H1 (cell line): Measurements from ENCODE around the gene SSBP3. TPM values are rescaled to one million over a fixed set of nuclear protein-coding genes. Genes with fewer than 3 reads are reported as not detected.
A peak's percentile ranks its signal among the peaks of the same experiment; 100 is the strongest.

ENCODE experiments used
- CTCF ChIA-PET: fragments of 300-600 bp; sonication (Branson Sonifier 250); formaldehyde crosslinking; loops from one replicate; lab custom pipeline; 2021; ENCODE audit not compliant: partially characterized antibody; lab: Charles Lee
- POLR2A ChIA-PET: fragments of 300-600 bp; sonication (Branson Sonifier 250); formaldehyde crosslinking; loops from one replicate; lab custom pipeline; 2021; ENCODE audit warnings: inconsistent platforms; ENCODE audit not compliant: partially characterized antibody; lab: Charles Lee
- DNase-seq, 2 experiments: peaks; one replicate each; pipeline versions ENCODE4 v3.0.0 to v3.0.0-alpha.2; 2010 to 2022; ENCODE audit warnings: low spot score in 2 of 2, low read depth in 1 of 2, mixed read lengths in 1 of 2
- FAIRE-seq: peaks from 2 replicates; lab custom pipeline; 2011; peaks lifted over from hg19 to GRCh38; lab: Jason Lieb, UNC
- H2AFZ ChIP-seq: 2 replicates; pipeline ENCODE4 v1.8.1; 2012; ENCODE audit warnings: low read length, inconsistent platforms
- H2AK5ac ChIP-seq: 2 replicates; pipeline ENCODE4 v1.6.1; 2013; ENCODE audit warnings: low read depth, low read length
- H2BK120ac ChIP-seq: replicated peaks from 2 replicates; pipeline ENCODE3; 2013; ENCODE audit warnings: low read depth, low read length, inconsistent platforms
- H2BK12ac ChIP-seq: 2 replicates; pipeline ENCODE4 v1.6.1; 2013; ENCODE audit warnings: low read depth, low read length
- H2BK15ac ChIP-seq: 2 replicates; pipeline ENCODE4 v1.6.1; 2013; ENCODE audit warnings: low read length
- H2BK20ac ChIP-seq: 2 replicates; pipeline ENCODE4 v1.6.1; 2013; ENCODE audit warnings: low read length
- H2BK5ac ChIP-seq: 2 replicates; pipeline ENCODE4 v1.6.1; 2013; ENCODE audit warnings: low read depth, low read length
- H3K14ac ChIP-seq: 2 replicates; pipeline ENCODE4 v1.6.1; 2013; ENCODE audit warnings: inconsistent platforms; ENCODE audit not compliant: insufficient read length
- H3K18ac ChIP-seq: 2 replicates; pipeline ENCODE4 v1.6.1; 2013; ENCODE audit warnings: low read length; ENCODE audit errors: extremely low read depth
- H3K23ac ChIP-seq: 2 replicates; pipeline ENCODE4 v1.6.1; 2013; ENCODE audit warnings: inconsistent platforms; ENCODE audit not compliant: insufficient read length
- H3K23me2 ChIP-seq: 2 replicates; pipeline ENCODE4 v1.6.1; 2013; ENCODE audit warnings: low read depth, low read length
- H3K27ac ChIP-seq: 2 replicates; pipeline ENCODE4 v1.6.1; 2011; ENCODE audit warnings: low read depth, low read length, inconsistent platforms
- H3K27me3 ChIP-seq, 4 experiments: replicated peaks in 1 of 4; 1 replicate in 1 of 4; 2 replicates in 3 of 4; pipeline versions ENCODE4 v1.6.1 to v1.8.1; 2011 to 2013; ENCODE audit warnings: low read length in 3 of 4, mild to moderate bottlenecking in 3 of 4, inconsistent platforms in 2 of 4, mixed read lengths in 2 of 4, moderate library complexity in 1 of 4; ENCODE audit not compliant: control insufficient read depth in 3 of 4, insufficient read depth in 3 of 4; ENCODE audit errors: extremely low read depth in 1 of 4
- H3K36me3 ChIP-seq, 4 experiments: 2 replicates each; pipeline versions ENCODE4 v1.6.1 to v1.8.1; 2011 to 2013; ENCODE audit warnings: mild to moderate bottlenecking in 4 of 4, low read length in 3 of 4, moderate library complexity in 2 of 4, control low read depth in 1 of 4, inconsistent platforms in 1 of 4; ENCODE audit not compliant: insufficient read depth in 4 of 4, control insufficient read depth in 2 of 4
- H3K4ac ChIP-seq: replicated peaks from 2 replicates; pipeline ENCODE3; 2013; ENCODE audit warnings: low read length, low read depth, mixed read lengths, inconsistent platforms; ENCODE audit not compliant: insufficient read length
- H3K4me1 ChIP-seq, 4 experiments: replicated peaks in 1 of 4; 1 replicate in 1 of 4; 2 replicates in 3 of 4; pipeline versions ENCODE4 v1.6.1 to v1.8.1; 2011 to 2013; ENCODE audit warnings: low read length in 3 of 4, inconsistent platforms in 2 of 4, mixed read lengths in 1 of 4; ENCODE audit not compliant: insufficient read depth in 4 of 4, control insufficient read depth in 3 of 4
- H3K4me2 ChIP-seq, 2 experiments: 2 replicates each; pipeline versions ENCODE4 v1.6.1 to v1.8.1; 2011 to 2013; ENCODE audit warnings: low read depth in 2 of 2, low read length in 2 of 2, control low read depth in 1 of 2, inconsistent platforms in 1 of 2, mild to moderate bottlenecking in 1 of 2; ENCODE audit not compliant: insufficient read depth in 1 of 2
- H3K4me3 ChIP-seq, 4 experiments: fragments of 200-600, 300-600 bp in 1 of 4; sonication (generic), shearing (Covaris generic), sonication (Bioruptor Twin) in 1 of 4; 2 replicates each; pipeline versions ENCODE4 v1.5.1 to v1.8.1; 2011 to 2016; ENCODE audit warnings: low read length in 4 of 4, low read depth in 3 of 4, control low read depth in 2 of 4, inconsistent platforms in 2 of 4, mild to moderate bottlenecking in 2 of 4, mixed read lengths in 1 of 4, moderate library complexity in 1 of 4; ENCODE audit not compliant: insufficient read depth in 2 of 4; ENCODE audit errors: extremely low read depth in 1 of 4
- H3K56ac ChIP-seq: replicated peaks from 2 replicates; pipeline ENCODE3; 2013; ENCODE audit warnings: low read depth, mild to moderate bottlenecking, mixed read lengths, low read length, inconsistent platforms; ENCODE audit not compliant: insufficient read length
- H3K79me1 ChIP-seq: 2 replicates; pipeline ENCODE4 v1.6.1; 2013; ENCODE audit warnings: low read depth, low read length, control low read depth
- H3K79me2 ChIP-seq, 2 experiments: 2 replicates each; pipeline versions ENCODE4 v1.6.1 to v1.8.1; 2012 to 2013; ENCODE audit warnings: low read length in 2 of 2, mild to moderate bottlenecking in 2 of 2, inconsistent platforms in 1 of 2; ENCODE audit not compliant: insufficient read depth in 2 of 2, control insufficient read depth in 1 of 2
- H3K9ac ChIP-seq, 4 experiments: replicated peaks in 1 of 4; 1 replicate in 1 of 4; 2 replicates in 3 of 4; pipeline versions ENCODE4 v1.6.1 to v1.8.1; 2011 to 2013; ENCODE audit warnings: low read depth in 3 of 4, low read length in 3 of 4, control low read depth in 2 of 4, mild to moderate bottlenecking in 2 of 4, moderate library complexity in 2 of 4, inconsistent platforms in 1 of 4; ENCODE audit errors: extremely low read depth in 1 of 4
- H3K9me3 ChIP-seq, 2 experiments: 2 replicates each; pipeline versions ENCODE4 v1.6.1 to v1.8.1; 2012 to 2013; ENCODE audit warnings: mild to moderate bottlenecking in 2 of 2, moderate library complexity in 2 of 2, control low read depth in 1 of 2, inconsistent platforms in 1 of 2, low read depth in 1 of 2, low read length in 1 of 2, mixed read lengths in 1 of 2; ENCODE audit not compliant: insufficient read depth in 2 of 2
- H4K20me1 ChIP-seq, 2 experiments: replicated peaks in 1 of 2; 2 replicates each; pipeline versions ENCODE3 to v1.8.1; 2011 to 2013; ENCODE audit warnings: inconsistent platforms in 2 of 2, low read length in 2 of 2, mild to moderate bottlenecking in 1 of 2; ENCODE audit not compliant: insufficient read depth in 2 of 2, control insufficient read depth in 1 of 2
- H4K5ac ChIP-seq: 2 replicates; pipeline ENCODE4 v1.6.1; 2013; ENCODE audit warnings: low read length, low read depth, mixed read lengths, inconsistent platforms; ENCODE audit not compliant: insufficient read length
- H4K8ac ChIP-seq: 2 replicates; pipeline ENCODE4 v1.8.0; 2013; ENCODE audit warnings: mild to moderate bottlenecking, moderate library complexity, low read length, inconsistent platforms; ENCODE audit not compliant: insufficient read depth; ENCODE audit errors: extremely low read depth
- H4K91ac ChIP-seq: replicated peaks from 2 replicates; pipeline ENCODE3; 2013; ENCODE audit warnings: low read length, mixed read lengths, inconsistent platforms; ENCODE audit not compliant: insufficient read length
- ATF3 ChIP-seq: IDR thresholded peaks from 2 replicates; pipeline ENCODE4 v1.6.1; 2011; ENCODE audit warnings: low read depth, mild to moderate bottlenecking, low read length; ENCODE audit not compliant: insufficient read depth
- BCL11A ChIP-seq, 2 experiments: IDR thresholded peaks; one replicate each; pipeline ENCODE4 v1.6.1; 2011; ENCODE audit warnings: low read depth in 2 of 2, low read length in 2 of 2, mild to moderate bottlenecking in 2 of 2
- BRCA1 ChIP-seq: IDR thresholded peaks from 2 replicates; pipeline ENCODE4 v1.6.1; 2012; ENCODE audit warnings: low read depth, low read length, improper control_type of control experiment
- CHD1 ChIP-seq: IDR thresholded peaks from 2 replicates; pipeline ENCODE4 v1.6.1; 2012; ENCODE audit warnings: low read depth, low read length, improper control_type of control experiment
- CREB1 ChIP-seq: IDR thresholded peaks from 2 replicates; pipeline ENCODE4 v1.6.1; 2012; ENCODE audit warnings: inconsistent platforms
- JUN ChIP-seq: IDR thresholded peaks from 2 replicates; pipeline ENCODE4 v1.6.1; 2011; ENCODE audit warnings: low read depth, mild to moderate bottlenecking, improper control_type of control experiment, low read length
- KDM4A ChIP-seq: IDR thresholded peaks from one replicate; pipeline ENCODE4 v1.7.1; 2012; ENCODE audit warnings: low read depth, mild to moderate bottlenecking, moderate library complexity, low read length, inconsistent platforms; ENCODE audit not compliant: severe bottlenecking
- PHF8 ChIP-seq: fragments of 200-600 bp; sonication (generic); conservative IDR thresholded peaks from 2 replicates; pipeline ENCODE4 v1.7.1; 2012; ENCODE audit warnings: low read depth, mild to moderate bottlenecking, inconsistent platforms, low read length, moderate library complexity
- RNF2 ChIP-seq: fragments of 200-900, 300-1000 bp; sonication (generic); IDR thresholded peaks from 2 replicates; pipeline ENCODE4 v1.7.1; 2016; ENCODE audit warnings: borderline replicate concordance, low read depth, mild to moderate bottlenecking, antibody characterized with exemption, low read length; ENCODE audit not compliant: poor library complexity, severe bottlenecking; ENCODE audit errors: missing control alignments
- SAP30 ChIP-seq: fragments of 300-600 bp; sonication (generic); IDR thresholded peaks from 2 replicates; pipeline ENCODE4 v1.7.1; 2012; ENCODE audit warnings: low read length, moderate library complexity, mild to moderate bottlenecking, inconsistent platforms; ENCODE audit not compliant: insufficient read depth, insufficient replicate concordance
- ZNF274 ChIP-seq: IDR thresholded peaks from 2 replicates; pipeline ENCODE4 v1.7.0; 2012; ENCODE audit warnings: low read length, borderline replicate concordance; ENCODE audit errors: extremely low read depth
- WGBS, 2 experiments: shearing (Covaris generic) in 1 of 2; methylation state at CpG; one replicate each; pipeline versions ENCODE4 v1.1.6 to v1.1.7; 2013 to 2015; ENCODE audit warnings: low lambda C conversion rate in 2 of 2, mixed read lengths in 2 of 2, inconsistent platforms in 1 of 2, low coverage in 1 of 2, missing lambda C conversion rate in 1 of 2; ENCODE audit not compliant: insufficient replicate concordance in 2 of 2, insufficient coverage in 1 of 2, insufficient read length in 1 of 2; ENCODE audit errors: extremely low coverage in 1 of 2, missing lambda C conversion rate in 1 of 2; 5-methylcytosine and 5-hydroxymethylcytosine counted together
- polyA plus RNA-seq, 7 experiments: library from polyadenylated mRNA; depleted of rRNA in 3 of 7; stranded (reverse) in 5 of 7; unstranded in 2 of 7; fragments of >200 nt in 5 of 7; fragments of 200-250 nt in 2 of 7; gene quantifications; 1 replicate in 5 of 7; 2 replicates in 1 of 7; 4 replicates in 1 of 7; pipeline versions ENCODE4 v1.2.1 to v1.2.3, GENCODE V29; 2011 to 2013; ENCODE audit warnings: missing spikeins in 2 of 7, mixed read lengths in 2 of 7
- total RNA-seq: library from RNA; stranded (reverse); fragmentation: NEBNext Ultra II Directional; extraction: Animal tissue kit (Norgen Biotek cat#: 25700); gene quantifications from 2 replicates; pipeline ENCODE4 v1.2.1, GENCODE V29; 2021

The SSBP3 gene
- total and polyA plus RNA-seq, 2 of the 8 experiments (the other 6 are each of a cell fraction or from before 2014, with no cell fraction given), result 99.7 to 133 TPM

GRCh38 chr1:54376430-54377039 lies 29.7 kb downstream of the SSBP3 start:
- Histone ChIP-seq H3K18ac (peak overlapping the region; percentile 9; the same call in 1 of the 2 replicates), H3K4me3 (peak overlapping the region in 2 of 4 experiments; percentile 2 to 7; a peak in 2 of 8 replicates)
- POLR2A ChIA-PET, result interaction anchor here (0.8 to 2.0 kb wide), 6 partner anchors 12 to 86 kb away, joined by 3 to 10 read pairs (median 4); no protein-coding TSS in a partner anchor
- no peak for TF ChIP-seq SAP30
- no peak for TF ChIP-seq JUN
- TF ChIP-seq BRCA1, result no peak
- TF ChIP-seq ATF3, result no peak
- TF ChIP-seq ZNF274, result no peak
- no peak for TF ChIP-seq BCL11A (IDR thresholded peaks at IDR 0.05; ENCODE audit: low read depth in 2 of 2, low read length in 2 of 2)
- no peak for TF ChIP-seq PHF8
- TF ChIP-seq KDM4A, result no peak
- no peak for TF ChIP-seq CREB1
- TF ChIP-seq RNF2, result no peak
- TF ChIP-seq CHD1, result no peak

More at GRCh38 chr1:54376430-54377039, 29.7 kb downstream of the SSBP3 start:
- DNase-seq, result no peak
- Histone ChIP-seq H3K27ac (peak overlapping the region; percentile 41; the same call in 1 of the 2 replicates), H2BK15ac (no peak overlapping the region), H2BK12ac (peak overlapping the region; percentile 89), H3K4ac (no peak overlapping the region), H3K14ac (no peak overlapping the region), H2AK5ac (peak overlapping the region; percentile 54), H3K27me3 (no peaks in the 10 kb centered on the region), H4K5ac (peak overlapping the region; percentile 35), H3K9me3 (no peaks in the 10 kb centered on the region), H2BK5ac (peak overlapping the region; percentile 72), H2BK120ac (no peak overlapping the region), H4K91ac (peak overlapping the region; percentile 3), H3K36me3 (no peaks in the 10 kb centered on the region; a peak in 1 of 8 replicates), H3K79me1 (peaks cover 43% of the 10 kb centered on the region), H2AFZ (no peak overlapping the region), H4K8ac (no peak overlapping the region), H3K23me2 (0 out of 2 replicates have a peak, but pooled peaks cover 6% of the 10 kb centered on the region), H3K9ac (no peak overlapping the region), H3K4me2 (peak overlapping the region; percentile 53 to 57), H4K20me1 (peaks cover 10 to 31% of the 10 kb centered on the region in 2 experiments), H3K23ac (no peak overlapping the region), H2BK20ac (peak overlapping the region; percentile 98; the same call in 1 of the 2 replicates), H3K79me2 (peaks cover 21 to 93% of the 10 kb centered on the region in 2 experiments), H3K4me1 (peaks cover 42 to 75% (median 59%) of the 10 kb centered on the region in 4 experiments), H3K56ac (no peak overlapping the region)
- no peak for FAIRE-seq
- 66% methylated on average over 7 of the region's 7 CpGs; no CpG with 5 or more reads in 1 of the 2 experiments for WGBS, 2 experiments
- CTCF ChIA-PET, result interaction anchor here (0.5 to 1.8 kb wide), 10 partner anchors 8 to 102 kb away, joined by 3 to 7 read pairs (median 4); no protein-coding TSS in a partner anchor
